ENCODE results near the gene PIK3R6.
"Not testable (repeated sequence)": the region's sequence is repeated elsewhere in the genome, so short reads cannot be mapped to it uniquely, and the experiment has no call there.

- TF ChIP-seq CTCF, POLR2A (IDR thresholded peaks at IDR 0.05): not testable (repeated sequence)
Observed at GRCh38 chr17:8856205-8856603, 11.3 kb downstream of the PIK3R6 start.
